ENCODE measurements around the gene FRMD4A. TPM values are rescaled to one million over a fixed set of nuclear protein-coding genes. Genes with fewer than 3 reads are reported as not detected.

The FRMD4A gene
- total RNA-seq, 4 donors from 2014 or later = 27.5 to 40.4 (median 33.0) TPM

DNA sequence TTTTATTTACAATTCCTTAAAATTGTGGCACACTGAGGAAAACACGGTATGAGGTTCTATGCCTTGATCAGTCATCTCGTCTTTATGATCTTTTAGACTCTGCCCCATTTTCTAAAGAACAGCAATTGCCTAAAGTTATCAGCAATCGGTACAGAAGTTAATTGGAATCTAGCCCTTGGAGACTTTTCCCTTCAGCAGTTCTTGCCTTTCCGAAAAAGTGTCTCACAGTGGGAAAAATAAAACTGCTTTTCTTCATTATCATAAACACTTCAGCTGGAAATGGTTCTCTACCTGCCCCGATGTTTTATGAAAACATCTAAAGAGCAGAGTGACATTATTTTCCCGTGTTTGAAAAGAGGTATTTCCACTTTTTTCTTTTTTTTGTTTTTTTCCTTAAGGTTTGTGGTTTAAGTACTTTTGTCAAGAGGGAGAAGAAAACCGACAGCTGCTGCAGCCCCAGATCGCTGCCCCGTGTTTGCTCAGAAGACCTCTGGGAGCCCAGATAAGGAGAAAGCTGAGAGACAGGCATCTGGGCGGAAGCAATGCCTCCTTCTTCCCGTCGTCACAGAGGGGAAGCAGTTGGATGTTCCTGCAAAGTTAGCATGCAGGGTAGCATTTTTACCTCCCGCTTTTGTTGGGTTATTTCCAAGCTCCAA is 149.7 kb downstream of the FRMD4A start:
- WGBS, 2 donors = 37 to 43% methylated on average over 13 of the region's 13 CpGs

DNA sequence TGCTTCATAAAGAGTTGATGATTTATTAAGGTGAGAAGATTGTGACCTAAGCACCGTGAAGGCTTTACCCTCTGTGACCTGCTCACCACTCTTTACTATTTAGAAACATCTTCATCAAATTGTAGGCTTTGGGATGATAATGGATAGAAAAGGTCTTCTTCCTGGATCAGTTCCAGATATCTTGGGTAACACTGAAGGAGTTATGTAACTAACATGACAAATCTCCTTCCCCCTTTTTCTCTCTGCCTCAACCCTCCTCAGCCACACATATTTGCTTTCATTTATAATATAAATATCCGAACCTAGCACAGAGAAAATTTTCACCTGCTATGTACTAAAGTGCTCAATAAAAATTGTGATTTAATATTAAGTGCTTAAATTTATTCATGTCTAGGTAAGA is 151.5 kb downstream of the FRMD4A start:
- intact Hi-C loops (cut with DNase I; ENCODE audit: low total_unique reads) = no loop called here
- WGBS, 2 donors = 42 to 46% methylated on average over 2 of the region's 2 CpGs

More for the DNA sequence above, 149.7 kb downstream of the FRMD4A start:
- DNase-seq (ENCODE audit: low spot score in 2 of 2) = no peak
- intact Hi-C loops (cut with DNase I; ENCODE audit: low total_unique reads) = no loop called here
- TF ChIP-seq POLR2A (IDR thresholded peaks at IDR 0.05) = no peak
- TF ChIP-seq, protein P1, sequence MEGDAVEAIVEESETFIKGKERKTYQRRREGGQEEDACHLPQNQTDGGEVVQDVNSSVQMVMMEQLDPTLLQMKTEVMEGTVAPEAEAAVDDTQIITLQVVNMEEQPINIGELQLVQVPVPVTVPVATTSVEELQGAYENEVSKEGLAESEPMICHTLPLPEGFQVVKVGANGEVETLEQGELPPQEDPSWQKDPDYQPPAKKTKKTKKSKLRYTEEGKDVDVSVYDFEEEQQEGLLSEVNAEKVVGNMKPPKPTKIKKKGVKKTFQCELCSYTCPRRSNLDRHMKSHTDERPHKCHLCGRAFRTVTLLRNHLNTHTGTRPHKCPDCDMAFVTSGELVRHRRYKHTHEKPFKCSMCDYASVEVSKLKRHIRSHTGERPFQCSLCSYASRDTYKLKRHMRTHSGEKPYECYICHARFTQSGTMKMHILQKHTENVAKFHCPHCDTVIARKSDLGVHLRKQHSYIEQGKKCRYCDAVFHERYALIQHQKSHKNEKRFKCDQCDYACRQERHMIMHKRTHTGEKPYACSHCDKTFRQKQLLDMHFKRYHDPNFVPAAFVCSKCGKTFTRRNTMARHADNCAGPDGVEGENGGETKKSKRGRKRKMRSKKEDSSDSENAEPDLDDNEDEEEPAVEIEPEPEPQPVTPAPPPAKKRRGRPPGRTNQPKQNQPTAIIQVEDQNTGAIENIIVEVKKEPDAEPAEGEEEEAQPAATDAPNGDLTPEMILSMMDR (IDR thresholded peaks at IDR 0.05) = no peak
- no peak overlapping the region for H3K4me3 ChIP-seq (ENCODE audit: low read depth, poor library complexity, severe bottlenecking)

DNA sequence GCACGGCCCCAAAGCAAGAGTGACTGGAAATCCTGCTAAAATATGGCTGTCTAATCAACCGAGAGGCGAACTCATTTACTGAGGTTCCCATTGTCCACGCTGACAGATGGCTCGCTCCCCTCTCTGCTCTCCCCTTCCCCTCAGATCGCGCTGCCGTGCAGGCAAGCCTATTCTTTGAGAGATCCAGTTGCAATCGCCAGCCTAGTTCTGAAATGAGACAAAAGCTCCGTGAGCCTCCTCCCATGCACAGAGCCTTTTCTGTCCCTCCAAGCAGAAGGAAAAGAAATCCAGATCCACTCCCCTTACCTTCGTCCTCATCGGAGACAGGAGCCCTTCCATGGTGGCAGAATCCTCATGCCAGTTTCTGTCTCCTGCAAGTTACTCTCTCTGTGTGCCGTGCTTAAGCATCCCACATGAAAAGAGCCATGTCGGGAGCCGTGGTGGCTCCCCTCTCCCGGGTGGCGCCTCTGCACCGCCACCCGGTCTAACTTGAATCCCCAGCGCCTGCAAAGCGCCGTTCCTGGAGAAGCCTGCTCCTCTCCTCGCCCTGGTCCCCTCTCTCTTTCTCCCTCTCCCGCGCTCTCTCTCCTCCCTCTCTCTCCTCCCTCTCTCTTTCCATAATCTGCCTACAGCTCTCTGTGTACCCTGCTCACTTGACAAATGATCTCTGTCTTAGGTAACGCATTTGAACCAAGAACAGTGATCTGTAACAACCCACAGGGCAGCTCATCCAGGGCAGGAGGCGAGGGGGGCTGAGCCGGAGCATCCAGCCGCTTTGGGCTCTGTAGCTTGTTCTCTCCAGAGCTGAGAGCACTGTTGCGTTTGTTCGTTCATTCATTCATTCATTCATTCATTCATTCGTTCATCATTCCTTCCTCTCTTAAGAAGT is 156.8 kb downstream of the FRMD4A start:
- no peak overlapping the region for H3K4me3 ChIP-seq (ENCODE audit: low read depth, poor library complexity, severe bottlenecking)
- intact Hi-C loops (cut with DNase I; ENCODE audit: low total_unique reads) = no loop called here
- TF ChIP-seq POLR2A (IDR thresholded peaks at IDR 0.05) = no peak
- TF ChIP-seq, protein P1 (IDR thresholded peaks at IDR 0.05) = no peak
- DNase-seq (ENCODE audit: low spot score in 2 of 2) = peak in 1 of 2 donors; percentile 84
- 1% methylated on average over 32 of the region's 32 CpGs for WGBS, 2 donors

More for the DNA sequence above, 151.5 kb downstream of the FRMD4A start:
- TF ChIP-seq POLR2A (IDR thresholded peaks at IDR 0.05) = no peak
- TF ChIP-seq, protein P1 (IDR thresholded peaks at IDR 0.05) = no peak
- no peak overlapping the region for H3K4me3 ChIP-seq (ENCODE audit: low read depth, poor library complexity, severe bottlenecking)
- DNase-seq (ENCODE audit: low spot score in 2 of 2) = no peak

DNA sequence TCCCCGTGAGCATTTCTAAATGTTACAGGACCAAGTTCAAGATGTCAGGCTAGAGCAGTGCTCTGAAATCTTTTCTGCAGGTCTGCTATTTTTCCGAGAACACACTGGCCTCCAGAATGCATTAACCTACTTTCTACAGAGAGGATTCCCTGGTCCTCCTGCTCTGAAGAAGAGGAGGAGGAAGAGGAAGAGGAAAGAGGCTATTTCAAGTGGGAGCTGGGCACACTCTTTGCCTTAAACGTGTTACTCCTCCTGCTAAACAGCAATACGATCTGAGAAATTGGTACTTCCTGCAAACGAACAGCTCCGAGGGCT is 157.4 kb downstream of the FRMD4A start:
- no peak for DNase-seq (ENCODE audit: low spot score in 2 of 2)
- intact Hi-C loops (cut with DNase I; ENCODE audit: low total_unique reads) = no loop called here
- no peak overlapping the region for H3K4me3 ChIP-seq (ENCODE audit: low read depth, poor library complexity, severe bottlenecking)
- no peak for TF ChIP-seq POLR2A (IDR thresholded peaks at IDR 0.05)
- TF ChIP-seq, protein P1 (IDR thresholded peaks at IDR 0.05) = no peak
- WGBS, 2 donors = 1 to 6% methylated on average over 6 of the region's 6 CpGs

DNA sequence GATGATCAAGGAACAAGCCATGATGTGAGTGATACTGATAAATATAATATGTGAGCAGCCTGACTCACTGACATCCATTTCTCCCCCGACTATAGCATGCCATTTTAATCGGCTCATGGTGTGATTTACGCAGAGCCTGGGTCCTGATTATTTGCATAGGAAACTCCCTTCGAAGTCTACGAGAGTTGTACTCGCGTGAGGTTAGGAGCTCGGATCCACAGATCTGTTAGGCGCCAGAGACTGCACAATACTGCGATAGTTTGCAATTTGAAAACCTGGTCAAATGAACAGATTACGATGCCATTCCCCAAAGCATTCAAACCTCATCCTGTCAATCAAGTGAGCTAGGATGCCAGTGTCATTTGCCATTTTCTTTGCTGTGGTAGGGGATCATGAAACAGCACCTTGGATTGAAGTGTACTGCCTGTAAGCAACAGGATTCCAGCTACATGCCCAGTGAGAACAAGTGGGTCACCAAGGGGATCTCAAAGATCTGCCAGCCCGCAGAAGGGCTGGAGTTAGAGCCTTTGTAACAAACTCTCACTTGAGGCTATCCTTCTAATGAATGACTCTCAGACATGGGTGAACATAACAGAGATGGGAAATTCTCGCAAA is 158.3 kb downstream of the FRMD4A start:
- no peak for DNase-seq (ENCODE audit: low spot score in 2 of 2)
- TF ChIP-seq POLR2A (IDR thresholded peaks at IDR 0.05) = no peak
- TF ChIP-seq, protein P1 (IDR thresholded peaks at IDR 0.05) = no peak
- H3K4me3 ChIP-seq (ENCODE audit: low read depth, poor library complexity, severe bottlenecking) = no peak overlapping the region
- intact Hi-C loops (cut with DNase I; ENCODE audit: low total_unique reads) = no loop called here
- 88% methylated on average over 13 of the region's 13 CpGs for whole genome bisulfite sequencing, 2 donors
